Measurements from ENCODE around the gene SDK1.

SDK1 gene

GRCh38 chr7:3289996-3290395, 11.1 kb upstream of the SDK1 start:
- H3K36me3 ChIP-seq (ENCODE audit: control insufficient read depth in 1 of 2, insufficient read depth in 2 of 2, low read depth in 1 of 2, low read length in 2 of 2): no peaks in the 10 kb centered on the region
- H3K9ac ChIP-seq (ENCODE audit: low read length): no peak overlapping the region
- no peak overlapping the region for H2AFZ ChIP-seq (ENCODE audit: low read depth, low read length)
- no peak overlapping the region for H4K8ac ChIP-seq (ENCODE audit: low read length)
- no peak overlapping the region for H3K4me2 ChIP-seq (ENCODE audit: low read length, poor library complexity, severe bottlenecking)
- H2BK120ac ChIP-seq (ENCODE audit: low read depth, low read length): no peak overlapping the region
- H3K4ac ChIP-seq (ENCODE audit: low read depth in 1 of 2, low read length in 2 of 2): no peak overlapping the region
- H3K27me3 ChIP-seq (ENCODE audit: control insufficient read depth in 1 of 2, insufficient read depth in 1 of 2, low read length in 2 of 2): peaks cover 0 to 3% of the 10 kb centered on the region in 2 experiments
- H2AK5ac ChIP-seq (ENCODE audit: low read length, severe bottlenecking): no peak overlapping the region
- H3K79me1 ChIP-seq (replicated peaks; ENCODE audit: low read length, poor library complexity, severe bottlenecking): no peaks in the 10 kb centered on the region
- no peak overlapping the region for H2BK5ac ChIP-seq (ENCODE audit: low read depth, low read length, poor library complexity, severe bottlenecking)
- no peak overlapping the region for H3K23ac ChIP-seq (ENCODE audit: low read length in 2 of 2)
- no peak overlapping the region for H3K4me3 ChIP-seq (ENCODE audit: insufficient read depth in 1 of 2, low read depth in 1 of 2, low read length in 2 of 2)
- peaks cover 4% of the 10 kb centered on the region for H3K4me1 ChIP-seq (ENCODE audit: control insufficient read depth, insufficient read depth, low read depth, low read length)
- peaks cover 9% of the 10 kb centered on the region for H3K9me3 ChIP-seq (ENCODE audit: control insufficient read depth, low read length)
- H3K14ac ChIP-seq (ENCODE audit: low read length in 2 of 2): no peak overlapping the region
- H3K18ac ChIP-seq (ENCODE audit: low read depth in 1 of 2, low read length in 2 of 2): no peak overlapping the region
- H2BK15ac ChIP-seq (ENCODE audit: low read depth, poor library complexity, severe bottlenecking): no peak overlapping the region
- WGBS: 74% methylated on average over 1 of the region's 2 CpGs
- H3K27ac ChIP-seq (ENCODE audit: low read length, poor library complexity, severe bottlenecking): no peak overlapping the region
- no peak overlapping the region for H4K91ac ChIP-seq (ENCODE audit: low read length)
- no peak overlapping the region for H2BK12ac ChIP-seq (ENCODE audit: low read length in 2 of 2)
- peak; percentile 29 for DNase-seq

- 82% methylated on average over 5 of the region's 7 CpGs for WGBS
- Histone ChIP-seq H2BK5ac (ENCODE audit: low read depth, low read length, poor library complexity, severe bottlenecking) (no peak overlapping the region), H3K36me3 (ENCODE audit: control insufficient read depth in 1 of 2, insufficient read depth in 2 of 2, low read depth in 1 of 2, low read length in 2 of 2) (no peaks in the 10 kb centered on the region)
Measured at GRCh38 chr7:3292694-3293093, 8.4 kb upstream of the SDK1 start.

GRCh38 chr7:3294432-3295100, 6.5 kb upstream of the SDK1 start:
- Histone ChIP-seq H3K4me3 (ENCODE audit: insufficient read depth in 1 of 2, low read depth in 1 of 2, low read length in 2 of 2) (no peak overlapping the region), H4K91ac (ENCODE audit: low read length) (no peak overlapping the region), H3K36me3 (ENCODE audit: control insufficient read depth in 1 of 2, insufficient read depth in 2 of 2, low read depth in 1 of 2, low read length in 2 of 2) (no peaks in the 10 kb centered on the region), H3K14ac (ENCODE audit: low read length in 2 of 2) (no peak overlapping the region), H2BK15ac (ENCODE audit: low read depth, poor library complexity, severe bottlenecking) (peak overlapping the region; percentile 6), H2AFZ (ENCODE audit: low read depth, low read length) (no peak overlapping the region), H3K4ac (ENCODE audit: low read depth in 1 of 2, low read length in 2 of 2) (no peak overlapping the region), H3K79me1 (replicated peaks; ENCODE audit: low read length, poor library complexity, severe bottlenecking) (no peaks in the 10 kb centered on the region), H2AK5ac (ENCODE audit: low read length, severe bottlenecking) (no peak overlapping the region), H3K9ac (ENCODE audit: low read length) (no peak overlapping the region), H4K8ac (ENCODE audit: low read length) (no peak overlapping the region), H3K27ac (ENCODE audit: low read length, poor library complexity, severe bottlenecking) (no peak overlapping the region), H3K9me3 (ENCODE audit: control insufficient read depth, low read length) (peaks cover 9% of the 10 kb centered on the region), H3K4me1 (ENCODE audit: control insufficient read depth, insufficient read depth, low read depth, low read length) (no peaks in the 10 kb centered on the region), H2BK120ac (ENCODE audit: low read depth, low read length) (no peak overlapping the region), H2BK12ac (ENCODE audit: low read length in 2 of 2) (no peak overlapping the region), H3K27me3 (ENCODE audit: control insufficient read depth in 1 of 2, insufficient read depth in 1 of 2, low read length in 2 of 2) (no peaks in the 10 kb centered on the region), H3K23ac (ENCODE audit: low read length in 2 of 2) (no peak overlapping the region), H3K4me2 (ENCODE audit: low read length, poor library complexity, severe bottlenecking) (no peak overlapping the region), H2BK5ac (ENCODE audit: low read depth, low read length, poor library complexity, severe bottlenecking) (no peak overlapping the region), H3K18ac (ENCODE audit: low read depth in 1 of 2, low read length in 2 of 2) (no peak overlapping the region)
- 76% methylated on average over 9 of the region's 10 CpGs for WGBS
- DNase-seq: no peak

More at GRCh38 chr7:3292694-3293093, 8.4 kb upstream of the SDK1 start:
- no peak overlapping the region for H2BK15ac ChIP-seq (ENCODE audit: low read depth, poor library complexity, severe bottlenecking)
- no peak overlapping the region for H3K4ac ChIP-seq (ENCODE audit: low read depth in 1 of 2, low read length in 2 of 2)
- no peaks in the 10 kb centered on the region for H3K4me1 ChIP-seq (ENCODE audit: control insufficient read depth, insufficient read depth, low read depth, low read length)
- no peak overlapping the region for H3K14ac ChIP-seq (ENCODE audit: low read length in 2 of 2)
- no peaks in the 10 kb centered on the region for H3K79me1 ChIP-seq (replicated peaks; ENCODE audit: low read length, poor library complexity, severe bottlenecking)
- H3K23ac ChIP-seq (ENCODE audit: low read length in 2 of 2): no peak overlapping the region
- H2BK12ac ChIP-seq (ENCODE audit: low read length in 2 of 2): no peak overlapping the region
- no peak overlapping the region for H2BK120ac ChIP-seq (ENCODE audit: low read depth, low read length)
- H2AFZ ChIP-seq (ENCODE audit: low read depth, low read length): no peak overlapping the region
- no peaks in the 10 kb centered on the region for H3K27me3 ChIP-seq (ENCODE audit: control insufficient read depth in 1 of 2, insufficient read depth in 1 of 2, low read length in 2 of 2)
- DNase-seq: no peak
- H4K8ac ChIP-seq (ENCODE audit: low read length): no peak overlapping the region
- no peak overlapping the region for H4K91ac ChIP-seq (ENCODE audit: low read length)
- H3K4me2 ChIP-seq (ENCODE audit: low read length, poor library complexity, severe bottlenecking): no peak overlapping the region
- H3K9ac ChIP-seq (ENCODE audit: low read length): no peak overlapping the region
- no peak overlapping the region for H3K27ac ChIP-seq (ENCODE audit: low read length, poor library complexity, severe bottlenecking)
- no peak overlapping the region for H3K18ac ChIP-seq (ENCODE audit: low read depth in 1 of 2, low read length in 2 of 2)
- no peak overlapping the region for H3K4me3 ChIP-seq (ENCODE audit: insufficient read depth in 1 of 2, low read depth in 1 of 2, low read length in 2 of 2)
- peaks cover 9% of the 10 kb centered on the region for H3K9me3 ChIP-seq (ENCODE audit: control insufficient read depth, low read length)
- H2AK5ac ChIP-seq (ENCODE audit: low read length, severe bottlenecking): no peak overlapping the region

GRCh38 chr7:3297105-3297819, 3.8 kb upstream of the SDK1 start:
- Histone ChIP-seq H3K9ac (ENCODE audit: low read length) (no peak overlapping the region), H2BK12ac (ENCODE audit: low read length in 2 of 2) (no peak overlapping the region), H3K4me1 (ENCODE audit: control insufficient read depth, insufficient read depth, low read depth, low read length) (peaks cover 8% of the 10 kb centered on the region), H2AFZ (ENCODE audit: low read depth, low read length) (no peak overlapping the region), H4K8ac (ENCODE audit: low read length) (no peak overlapping the region), H3K9me3 (ENCODE audit: control insufficient read depth, low read length) (no peaks in the 10 kb centered on the region), H3K23ac (ENCODE audit: low read length in 2 of 2) (no peak overlapping the region), H3K36me3 (ENCODE audit: control insufficient read depth in 1 of 2, insufficient read depth in 2 of 2, low read depth in 1 of 2, low read length in 2 of 2) (no peaks in the 10 kb centered on the region), H2BK120ac (ENCODE audit: low read depth, low read length) (no peak overlapping the region), H2BK5ac (ENCODE audit: low read depth, low read length, poor library complexity, severe bottlenecking) (no peak overlapping the region), H3K14ac (ENCODE audit: low read length in 2 of 2) (no peak overlapping the region), H3K4me3 (ENCODE audit: insufficient read depth in 1 of 2, low read depth in 1 of 2, low read length in 2 of 2) (no peak overlapping the region), H3K27ac (ENCODE audit: low read length, poor library complexity, severe bottlenecking) (no peak overlapping the region), H2AK5ac (ENCODE audit: low read length, severe bottlenecking) (no peak overlapping the region), H3K18ac (ENCODE audit: low read depth in 1 of 2, low read length in 2 of 2) (no peak overlapping the region), H4K91ac (ENCODE audit: low read length) (no peak overlapping the region), H3K27me3 (ENCODE audit: control insufficient read depth in 1 of 2, insufficient read depth in 1 of 2, low read length in 2 of 2) (no peaks in the 10 kb centered on the region), H2BK15ac (ENCODE audit: low read depth, poor library complexity, severe bottlenecking) (no peak overlapping the region), H3K4me2 (ENCODE audit: low read length, poor library complexity, severe bottlenecking) (no peak overlapping the region), H3K4ac (ENCODE audit: low read depth in 1 of 2, low read length in 2 of 2) (no peak overlapping the region), H3K79me1 (replicated peaks; ENCODE audit: low read length, poor library complexity, severe bottlenecking) (no peaks in the 10 kb centered on the region)
- DNase-seq: no peak
- 69% methylated on average over 8 of the region's 8 CpGs for WGBS

All from mesenchymal stem cell (in vitro differentiated cells and primary cell).